SJCRH30 (cell line): ENCODE measurements around the gene TAF3. TPM values are rescaled to one million over a fixed set of nuclear protein-coding genes. Genes with fewer than 3 reads are reported as not detected.

Experiments
- DNase-seq, 2 experiments: peaks; one replicate each; pipeline ENCODE4 v3.0.0-alpha.2; 2015 to 2020
- H3K27ac ChIP-seq: fragments of 250-450 bp; sonication (Bioruptor Pico); 2 replicates; pipeline ENCODE4 v1.5.1; 2020; ENCODE audit warnings: mild to moderate bottlenecking, moderate library complexity
- H3K27me3 ChIP-seq: fragments of 250-450 bp; sonication (Bioruptor Pico); 2 replicates; pipeline ENCODE4 v1.5.1; 2020; ENCODE audit warnings: mild to moderate bottlenecking, moderate library complexity
- H3K36me3 ChIP-seq: fragments of 250-450 bp; sonication (Bioruptor Pico); 2 replicates; pipeline ENCODE4 v1.5.1; 2020; ENCODE audit warnings: mild to moderate bottlenecking, moderate library complexity
- H3K4me1 ChIP-seq: fragments of 250-450 bp; sonication (Bioruptor Pico); 2 replicates; pipeline ENCODE4 v1.5.1; 2020; ENCODE audit warnings: mild to moderate bottlenecking, moderate library complexity
- H3K4me3 ChIP-seq: fragments of 250-450 bp; sonication (Bioruptor Pico); 2 replicates; pipeline ENCODE4 v1.5.1; 2020; ENCODE audit warnings: mild to moderate bottlenecking, moderate library complexity
- H3K9me3 ChIP-seq: fragments of 250-450 bp; sonication (Bioruptor Pico); replicated peaks from 2 replicates; pipeline ENCODE4 v1.5.1; 2020; ENCODE audit warnings: mild to moderate bottlenecking, moderate library complexity
- total RNA-seq: library from RNA; depleted of rRNA; stranded (reverse); fragments of >200 nt; shearing (Covaris generic); gene quantifications from 2 replicates; pipeline ENCODE4 v1.2.3, GENCODE V29; 2014

TAF3 gene
- total RNA-seq, 1 experiment from 2014 or later = 3.6 TPM

DNA sequence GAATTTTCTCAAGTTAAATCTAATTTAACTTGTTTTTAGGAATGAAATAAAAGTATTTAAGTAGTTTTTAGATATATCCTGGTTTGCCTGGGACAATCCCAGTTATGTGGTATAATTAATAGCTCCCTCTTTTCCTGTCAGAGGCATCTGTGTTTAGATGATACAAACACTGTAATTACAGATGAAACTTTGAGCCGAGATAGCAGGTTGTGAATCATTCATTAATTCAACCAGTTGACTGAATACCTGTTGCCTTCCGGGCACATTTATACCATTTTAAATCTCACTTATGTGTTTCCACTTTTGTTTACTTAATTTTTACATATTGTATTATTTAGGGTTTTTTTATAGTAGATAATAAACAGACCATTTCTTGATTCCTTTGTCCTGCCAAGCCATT, 154.1 kb downstream of the TAF3 start:
- H3K36me3 ChIP-seq = no peaks in the 10 kb centered on the region
- no peak overlapping the region for H3K4me3 ChIP-seq
- no peak for DNase-seq
- H3K27me3 ChIP-seq = no peaks in the 10 kb centered on the region
- no peaks in the 10 kb centered on the region for H3K4me1 ChIP-seq
- no peak overlapping the region for H3K27ac ChIP-seq
- H3K9me3 ChIP-seq = no peaks in the 10 kb centered on the region

DNA sequence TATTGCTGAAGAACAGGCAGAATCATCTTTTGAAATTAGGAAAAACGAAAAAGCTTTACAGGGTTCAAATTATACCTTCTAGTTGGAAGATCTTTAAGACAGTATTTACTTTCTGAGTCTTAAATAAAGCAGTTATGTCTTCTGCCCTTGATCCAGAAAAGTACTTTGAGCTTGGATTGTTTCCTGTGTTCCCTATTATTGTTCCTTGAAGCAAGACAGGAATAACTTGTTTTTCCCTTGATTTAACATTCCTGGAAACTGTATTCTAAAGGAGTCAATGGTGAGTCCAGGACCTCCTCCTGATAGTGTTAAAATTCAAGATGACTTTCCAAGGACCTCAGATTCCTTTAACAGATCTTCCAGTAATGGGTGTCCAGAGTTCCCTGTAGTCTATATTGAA, 161.9 kb downstream of the TAF3 start:
- Histone ChIP-seq H3K4me1 (no peaks in the 10 kb centered on the region), H3K4me3 (no peak overlapping the region), H3K36me3 (no peaks in the 10 kb centered on the region), H3K9me3 (no peaks in the 10 kb centered on the region), H3K27me3 (no peaks in the 10 kb centered on the region), H3K27ac (no peak overlapping the region)
- no peak for DNase-seq

DNA sequence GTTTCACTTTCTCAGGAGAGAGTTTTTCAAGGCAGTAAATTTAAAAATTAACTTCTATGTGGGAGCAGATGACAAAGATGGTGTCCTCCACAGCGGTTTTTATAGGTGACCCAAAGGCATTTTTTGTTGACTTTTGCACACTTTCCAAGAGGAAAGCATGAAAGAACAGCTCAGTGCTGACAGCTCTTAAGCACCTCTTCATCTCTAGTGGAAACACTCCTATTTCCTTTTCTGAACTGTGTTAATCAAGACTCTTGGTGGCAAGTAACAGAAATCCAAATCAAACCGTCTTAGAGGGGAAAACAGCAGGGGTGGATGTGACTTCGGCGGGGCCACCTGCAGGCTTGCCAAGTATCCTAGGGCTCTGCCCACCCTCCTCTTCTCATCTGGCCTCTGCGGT, 164.4 kb downstream of the TAF3 start:
- no peaks in the 10 kb centered on the region for H3K4me1 ChIP-seq
- H3K27me3 ChIP-seq = no peaks in the 10 kb centered on the region
- H3K9me3 ChIP-seq = no peaks in the 10 kb centered on the region
- no peak overlapping the region for H3K27ac ChIP-seq
- no peak overlapping the region for H3K4me3 ChIP-seq
- H3K36me3 ChIP-seq = no peaks in the 10 kb centered on the region
- DNase-seq = no peak

DNA sequence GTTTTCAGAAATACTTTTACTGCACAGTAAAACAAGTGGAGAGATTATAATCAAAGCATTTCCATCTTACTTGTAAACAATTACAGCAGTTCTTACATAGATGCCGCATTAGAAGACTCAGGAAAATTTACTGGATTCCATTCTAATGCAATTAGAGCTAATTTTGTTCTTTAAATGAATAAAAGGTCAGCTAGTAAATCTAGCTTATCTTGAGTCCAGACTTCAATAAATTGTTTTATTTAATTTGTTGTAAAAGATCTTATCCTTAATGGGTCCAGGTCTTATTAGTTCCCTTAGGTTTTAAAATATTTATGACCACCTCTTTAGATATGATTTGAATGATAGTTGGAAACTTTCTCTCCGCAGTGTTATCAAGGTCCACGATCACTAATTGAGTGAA, 166.0 kb downstream of the TAF3 start:
- no peak overlapping the region for H3K4me3 ChIP-seq
- no peak overlapping the region for H3K27ac ChIP-seq
- no peaks in the 10 kb centered on the region for H3K27me3 ChIP-seq
- no peaks in the 10 kb centered on the region for H3K4me1 ChIP-seq
- H3K9me3 ChIP-seq = no peaks in the 10 kb centered on the region
- no peak for DNase-seq
- no peaks in the 10 kb centered on the region for H3K36me3 ChIP-seq

DNA sequence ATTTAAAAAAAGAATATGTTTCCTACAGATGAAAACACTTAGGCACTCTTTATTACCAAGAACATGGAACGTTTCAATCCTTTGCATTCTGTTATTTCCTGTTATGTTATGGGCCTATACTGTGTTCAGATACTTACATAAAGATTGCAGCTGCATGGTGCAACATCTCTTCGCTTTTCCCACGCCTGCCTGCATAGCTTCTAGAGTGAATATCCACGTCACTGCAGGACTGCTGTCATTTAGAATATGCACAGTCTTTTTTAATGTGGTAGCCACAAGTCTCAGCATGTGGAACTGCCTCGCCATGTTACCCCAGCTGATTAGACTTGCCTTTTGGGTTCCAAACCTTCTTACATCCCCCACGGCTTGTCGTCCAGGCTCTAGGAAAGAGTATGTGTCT, 166.6 kb downstream of the TAF3 start:
- Histone ChIP-seq H3K36me3 (no peaks in the 10 kb centered on the region), H3K4me3 (no peak overlapping the region), H3K27ac (no peak overlapping the region), H3K4me1 (no peaks in the 10 kb centered on the region), H3K27me3 (no peaks in the 10 kb centered on the region), H3K9me3 (no peaks in the 10 kb centered on the region)
- no peak for DNase-seq

DNA sequence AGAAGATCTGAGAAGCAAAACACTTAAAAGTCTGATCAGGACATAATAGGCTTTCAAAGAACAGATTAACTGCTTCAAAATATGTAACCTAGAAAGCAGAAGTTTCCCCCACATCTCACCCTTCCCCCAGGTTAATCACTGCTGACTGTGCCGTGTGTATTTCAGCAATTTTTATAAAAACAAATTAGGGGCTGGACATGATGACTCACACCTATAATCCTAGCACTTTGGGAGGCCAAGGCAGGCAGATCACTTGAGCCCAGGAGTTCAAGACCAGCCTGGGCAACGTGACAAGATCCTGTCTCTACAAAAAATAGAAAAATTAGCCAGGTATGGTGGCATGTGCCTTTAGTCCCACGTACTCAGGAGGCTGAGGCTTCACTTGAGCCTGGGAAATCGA, 168.5 kb downstream of the TAF3 start:
- Histone ChIP-seq H3K27me3 (no peaks in the 10 kb centered on the region), H3K9me3 (no peaks in the 10 kb centered on the region), H3K36me3 (no peaks in the 10 kb centered on the region), H3K4me1 (no peaks in the 10 kb centered on the region), H3K27ac (no peak overlapping the region), H3K4me3 (no peak overlapping the region)
- no peak for DNase-seq

DNA sequence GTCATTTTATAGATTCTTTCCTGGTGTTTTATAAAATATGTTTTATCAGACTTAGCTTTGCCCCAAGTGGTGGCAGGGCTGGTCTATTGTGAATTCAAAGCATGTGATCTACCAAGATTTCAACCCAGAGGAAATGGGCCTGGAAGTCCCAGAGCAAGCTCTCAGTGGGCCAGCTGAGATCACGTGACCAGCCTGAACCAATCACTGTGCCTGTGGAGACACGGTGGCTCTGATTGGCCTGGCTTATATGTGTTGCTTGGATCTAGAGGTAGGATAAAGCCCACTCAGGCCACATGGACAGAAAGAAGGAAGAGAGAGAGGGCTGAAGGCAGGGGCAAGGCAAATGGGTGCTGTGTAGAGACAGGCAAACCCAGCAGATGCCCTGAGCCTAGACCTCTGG, 170.7 kb downstream of the TAF3 start:
- Histone ChIP-seq H3K27ac (no peak overlapping the region), H3K36me3 (no peaks in the 10 kb centered on the region), H3K4me1 (no peaks in the 10 kb centered on the region), H3K9me3 (no peaks in the 10 kb centered on the region), H3K4me3 (no peak overlapping the region), H3K27me3 (no peaks in the 10 kb centered on the region)
- peak in 1 of 2 experiments; percentile 3 for DNase-seq

DNA sequence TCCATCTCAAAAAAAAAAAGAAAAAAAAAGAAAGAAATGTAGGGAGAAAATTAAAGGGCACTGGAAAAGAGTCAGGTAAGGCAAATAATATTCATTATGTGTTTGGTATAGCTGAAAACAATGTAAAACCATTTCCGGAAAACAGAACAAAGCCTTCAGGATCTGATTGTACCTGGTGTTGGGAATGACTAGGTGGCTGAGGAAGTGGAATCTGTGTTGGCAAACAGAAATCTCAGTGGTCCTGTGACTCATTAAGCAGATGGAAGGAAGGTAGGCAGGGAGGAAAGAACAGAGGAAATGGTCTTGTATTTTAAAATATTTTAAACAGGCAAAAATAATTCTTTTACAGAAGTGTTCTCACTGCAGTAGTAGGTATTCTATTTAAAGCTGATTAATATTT, 180.5 kb downstream of the TAF3 start:
- no peak for DNase-seq
- Histone ChIP-seq H3K27me3 (no peaks in the 10 kb centered on the region), H3K4me3 (no peak overlapping the region), H3K4me1 (no peaks in the 10 kb centered on the region), H3K27ac (no peak overlapping the region), H3K36me3 (no peaks in the 10 kb centered on the region), H3K9me3 (no peaks in the 10 kb centered on the region)

DNA sequence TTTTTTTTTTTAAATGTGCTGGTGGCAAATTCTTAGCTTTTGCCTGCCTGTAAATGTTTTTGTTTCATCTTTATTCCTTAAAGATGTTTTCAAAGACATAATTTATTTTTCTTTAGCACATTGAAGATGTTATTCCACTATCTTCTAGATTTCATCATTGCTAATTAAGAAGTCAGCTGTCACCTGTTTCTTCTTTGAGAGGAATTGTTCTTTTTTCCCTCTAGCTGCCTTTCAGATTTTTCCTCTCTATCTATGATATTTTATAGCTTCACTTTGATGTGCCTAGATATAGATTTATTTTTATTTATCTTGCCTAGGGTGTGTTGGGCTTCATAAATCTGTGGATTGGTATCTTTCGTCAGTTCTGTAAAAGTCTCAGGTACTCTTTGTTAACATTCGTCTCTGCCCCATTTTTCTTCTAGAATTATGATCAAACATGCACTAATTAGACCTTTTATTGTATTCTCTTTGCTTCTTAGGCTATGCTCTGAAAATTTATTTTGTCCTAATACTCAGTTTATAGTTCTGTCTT, 186.2 kb downstream of the TAF3 start:
- Histone ChIP-seq H3K36me3 (no peaks in the 10 kb centered on the region), H3K27ac (no peak overlapping the region), H3K4me1 (no peaks in the 10 kb centered on the region), H3K27me3 (no peaks in the 10 kb centered on the region), H3K4me3 (no peak overlapping the region), H3K9me3 (no peaks in the 10 kb centered on the region)
- no peak for DNase-seq

DNA sequence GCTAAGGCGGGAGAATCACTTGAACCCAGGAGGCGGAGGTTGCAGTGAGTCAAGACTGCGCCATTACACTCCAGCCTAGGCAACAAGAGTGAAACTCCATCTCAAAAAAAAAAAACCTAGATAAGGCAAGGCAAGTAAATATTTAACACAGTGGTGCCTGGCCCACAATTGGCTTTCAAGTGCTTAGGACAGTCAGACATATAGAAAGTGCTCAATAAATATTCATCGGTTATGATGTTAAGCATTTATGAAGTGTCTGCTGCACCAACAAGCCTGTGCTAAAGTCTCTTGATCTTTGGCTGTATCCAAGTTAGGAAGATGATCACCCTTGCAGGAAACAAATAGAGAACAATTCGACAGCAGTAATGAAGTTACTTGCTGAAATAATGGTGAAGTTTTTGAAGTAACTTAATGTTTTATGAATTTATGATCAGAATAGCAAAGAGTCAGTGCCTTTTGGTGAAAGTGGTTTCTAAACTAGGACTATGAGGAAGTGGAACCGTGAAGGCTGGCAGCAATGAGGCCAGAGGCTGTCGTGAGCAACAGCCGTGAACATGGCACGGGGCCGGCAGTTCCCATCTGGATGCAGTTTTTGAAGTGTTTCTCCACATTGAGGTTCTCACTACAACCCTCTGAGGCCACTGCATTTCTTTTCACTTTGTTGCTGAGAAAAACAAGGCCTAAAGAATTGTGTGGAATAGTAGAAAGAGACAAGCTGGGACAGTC, 188.1 kb downstream of the TAF3 start:
- Histone ChIP-seq H3K27ac (no peak overlapping the region), H3K4me1 (no peaks in the 10 kb centered on the region), H3K4me3 (no peak overlapping the region), H3K9me3 (no peaks in the 10 kb centered on the region), H3K36me3 (peaks cover 3% of the 10 kb centered on the region; the same call in 1 of the 2 replicates), H3K27me3 (no peaks in the 10 kb centered on the region)
- no peak for DNase-seq

DNA sequence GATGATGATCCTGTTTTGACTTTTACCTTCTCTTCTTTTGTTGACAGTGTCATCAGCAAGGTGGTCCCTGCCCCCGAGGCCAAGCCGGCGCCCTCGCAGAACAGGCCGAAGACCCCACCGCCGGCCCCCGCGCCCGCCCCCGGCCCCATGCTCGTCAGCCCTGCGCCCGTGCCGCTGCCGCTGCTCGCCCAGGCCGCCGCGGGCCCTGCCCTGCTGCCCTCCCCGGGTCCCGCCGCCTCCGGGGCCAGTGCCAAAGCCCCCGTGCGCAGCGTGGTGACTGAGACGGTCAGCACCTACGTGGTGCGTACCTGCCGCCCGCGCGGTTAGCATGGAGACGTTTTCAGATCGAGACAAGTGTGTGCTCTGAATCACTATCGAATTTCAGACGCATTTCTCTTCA, 190.7 kb downstream of the TAF3 start:
- Histone ChIP-seq H3K27ac (no peak overlapping the region), H3K27me3 (no peaks in the 10 kb centered on the region), H3K4me3 (no peak overlapping the region), H3K4me1 (no peaks in the 10 kb centered on the region), H3K36me3 (peaks cover 3% of the 10 kb centered on the region; the same call in 1 of the 2 replicates), H3K9me3 (no peaks in the 10 kb centered on the region)
- no peak for DNase-seq

DNA sequence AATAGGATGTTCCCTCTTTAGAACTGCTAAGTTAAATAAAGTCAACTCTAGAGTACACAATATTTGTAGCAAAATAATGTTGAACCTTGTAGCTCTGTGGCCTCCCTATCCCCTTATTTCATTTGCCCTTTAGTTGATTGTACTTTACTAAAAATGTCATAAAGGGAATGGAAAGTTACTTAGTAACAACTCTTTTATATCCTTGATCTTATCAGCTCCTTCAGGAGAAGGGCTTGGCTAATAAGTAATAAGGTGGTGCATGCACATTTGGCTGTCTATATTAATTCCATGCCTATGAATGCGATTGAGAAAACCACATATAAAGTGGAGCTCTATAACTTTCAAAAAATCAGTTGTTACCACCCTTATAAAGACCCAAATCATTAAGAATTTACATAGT, 194.7 kb downstream of the TAF3 start:
- no peaks in the 10 kb centered on the region for H3K4me1 ChIP-seq
- H3K27me3 ChIP-seq = no peaks in the 10 kb centered on the region
- H3K27ac ChIP-seq = no peak overlapping the region
- no peaks in the 10 kb centered on the region for H3K9me3 ChIP-seq
- no peak for DNase-seq
- H3K4me3 ChIP-seq = no peak overlapping the region
- peaks cover 3% of the 10 kb centered on the region; the same call in 1 of the 2 replicates for H3K36me3 ChIP-seq

DNA sequence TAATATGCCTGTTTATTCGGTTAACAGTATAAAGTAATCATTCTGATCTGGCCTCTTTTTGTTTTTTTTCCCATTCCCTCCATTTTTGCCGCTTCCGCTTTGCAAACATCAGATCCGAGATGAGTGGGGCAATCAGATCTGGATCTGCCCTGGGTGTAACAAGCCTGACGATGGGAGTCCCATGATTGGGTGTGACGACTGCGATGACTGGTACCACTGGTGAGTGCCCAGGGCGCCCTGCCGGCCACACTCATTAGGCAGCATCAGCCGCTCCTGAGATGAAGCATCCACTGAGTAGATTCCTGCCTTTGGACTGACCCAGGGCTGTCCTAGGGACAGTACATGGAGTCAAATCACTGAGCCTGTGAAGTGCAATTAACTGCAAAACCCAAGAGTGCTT, 195.3 kb downstream of the TAF3 start:
- no peak for DNase-seq
- Histone ChIP-seq H3K27ac (no peak overlapping the region), H3K4me1 (no peaks in the 10 kb centered on the region), H3K27me3 (no peaks in the 10 kb centered on the region), H3K36me3 (peaks cover 3% of the 10 kb centered on the region; the same call in 1 of the 2 replicates), H3K4me3 (no peak overlapping the region), H3K9me3 (no peaks in the 10 kb centered on the region)

DNA sequence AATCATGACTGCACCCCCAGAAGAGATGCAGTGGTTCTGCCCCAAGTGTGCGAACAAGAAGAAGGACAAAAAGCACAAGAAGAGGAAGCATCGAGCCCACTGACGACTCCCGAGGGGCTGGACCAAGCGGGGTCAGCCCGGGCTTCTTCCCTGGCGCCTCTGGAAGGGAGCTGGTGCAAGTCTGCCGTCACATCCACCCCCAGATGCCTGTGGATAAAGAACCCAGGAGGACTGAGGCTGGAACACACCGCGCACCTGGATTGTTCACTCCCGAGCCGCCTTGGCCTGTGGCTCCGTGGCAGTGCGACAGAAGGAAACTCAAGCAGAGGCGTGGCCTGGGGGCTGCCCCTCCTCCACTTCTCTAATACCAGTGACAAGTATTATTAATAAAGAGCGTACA, 196.3 kb downstream of the TAF3 start:
- peaks cover 3% of the 10 kb centered on the region; the same call in 1 of the 2 replicates for H3K36me3 ChIP-seq
- H3K27me3 ChIP-seq = no peaks in the 10 kb centered on the region
- no peaks in the 10 kb centered on the region for H3K4me1 ChIP-seq
- DNase-seq = no peak
- H3K9me3 ChIP-seq = no peaks in the 10 kb centered on the region
- H3K4me3 ChIP-seq = no peak overlapping the region
- no peak overlapping the region for H3K27ac ChIP-seq

DNA sequence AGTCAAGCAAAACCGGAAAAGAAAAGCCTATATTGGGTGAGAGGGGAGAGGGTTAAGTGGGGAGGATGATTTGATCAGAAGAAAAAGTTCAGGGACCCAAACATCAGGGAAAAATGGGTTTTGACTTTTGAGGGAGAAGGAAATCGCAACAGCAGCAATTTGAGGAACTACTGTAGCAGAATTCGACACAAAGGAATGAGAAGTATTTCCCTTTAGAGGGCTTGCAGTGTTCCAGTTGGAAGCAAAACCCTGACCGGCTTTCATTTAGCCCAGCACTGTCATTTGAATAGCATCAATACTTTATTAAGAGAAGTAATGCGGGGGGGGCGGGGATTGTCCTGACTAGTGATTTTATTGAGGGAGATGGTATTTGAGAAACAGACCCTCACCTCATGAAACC, 199.0 kb downstream of the TAF3 start:
- no peaks in the 10 kb centered on the region for H3K27me3 ChIP-seq
- H3K4me3 ChIP-seq = no peak overlapping the region
- no peak overlapping the region for H3K27ac ChIP-seq
- no peak for DNase-seq
- no peaks in the 10 kb centered on the region for H3K9me3 ChIP-seq
- H3K4me1 ChIP-seq = no peaks in the 10 kb centered on the region
- H3K36me3 ChIP-seq = no peaks in the 10 kb centered on the region

DNA sequence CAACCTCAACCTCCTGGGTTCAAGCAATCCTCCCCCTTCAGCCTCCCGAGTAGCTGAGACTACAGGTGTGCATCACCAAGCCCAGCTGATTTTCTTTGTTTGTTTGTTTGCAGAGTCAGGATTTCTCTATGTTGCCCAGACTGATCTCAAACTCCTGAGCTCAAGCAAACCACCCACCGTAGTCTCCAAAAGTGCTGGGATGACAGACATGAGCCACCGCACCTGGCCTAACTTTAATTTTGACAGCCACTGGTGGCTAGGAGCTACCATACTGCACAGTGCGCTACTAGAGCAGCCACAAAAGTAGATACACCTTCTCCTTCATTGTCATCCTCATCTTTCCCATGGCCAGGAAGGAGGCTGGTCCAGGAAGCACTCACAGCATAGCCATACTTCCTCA, 205.0 kb downstream of the TAF3 start:
- H3K27me3 ChIP-seq = no peaks in the 10 kb centered on the region
- H3K36me3 ChIP-seq = no peaks in the 10 kb centered on the region
- DNase-seq = no peak
- H3K27ac ChIP-seq = no peak overlapping the region
- no peaks in the 10 kb centered on the region for H3K4me1 ChIP-seq
- no peaks in the 10 kb centered on the region for H3K9me3 ChIP-seq
- H3K4me3 ChIP-seq = no peak overlapping the region
